Nephron (organoid): Measurements from ENCODE around the gene DIP2B.

Source experiments
- H3K27ac Mint-ChIP-seq, 3 experiments: 2 replicates each; pipeline ENCODE4 v1.8.0; 2020; ENCODE audit warnings: mixed read lengths in 3 of 3, mild to moderate bottlenecking in 2 of 3, moderate library complexity in 1 of 3
- H3K27me3 Mint-ChIP-seq: 2 replicates; pipeline ENCODE4 v1.8.0; 2021; ENCODE audit warnings: low read depth, mild to moderate bottlenecking, moderate library complexity, mixed read lengths
- H3K36me3 Mint-ChIP-seq: 2 replicates; pipeline ENCODE4 v1.8.0; 2020; ENCODE audit warnings: low read depth, mixed read lengths
- H3K4me1 Mint-ChIP-seq: 2 replicates; pipeline ENCODE4 v1.8.0; 2020; ENCODE audit warnings: mixed read lengths
- H3K4me3 Mint-ChIP-seq, 3 experiments: 2 replicates each; pipeline ENCODE4 v1.8.0; 2020; ENCODE audit warnings: mild to moderate bottlenecking in 3 of 3, mixed read lengths in 3 of 3, moderate library complexity in 2 of 3
- H3K9me3 Mint-ChIP-seq: 2 replicates; pipeline ENCODE4 v1.8.0; 2020; ENCODE audit warnings: mixed read lengths
- TF ChIP-seq, protein P1 (sequence below), 3 experiments: fragments of 200-600 bp; sonication (generic); IDR thresholded peaks; one replicate each; pipeline ENCODE4 v1.5.0; 2021; ENCODE audit warnings: antibody characterized with exemption in 3 of 3; ENCODE audit not compliant: unreplicated experiment in 3 of 3

DIP2B gene

DNA sequence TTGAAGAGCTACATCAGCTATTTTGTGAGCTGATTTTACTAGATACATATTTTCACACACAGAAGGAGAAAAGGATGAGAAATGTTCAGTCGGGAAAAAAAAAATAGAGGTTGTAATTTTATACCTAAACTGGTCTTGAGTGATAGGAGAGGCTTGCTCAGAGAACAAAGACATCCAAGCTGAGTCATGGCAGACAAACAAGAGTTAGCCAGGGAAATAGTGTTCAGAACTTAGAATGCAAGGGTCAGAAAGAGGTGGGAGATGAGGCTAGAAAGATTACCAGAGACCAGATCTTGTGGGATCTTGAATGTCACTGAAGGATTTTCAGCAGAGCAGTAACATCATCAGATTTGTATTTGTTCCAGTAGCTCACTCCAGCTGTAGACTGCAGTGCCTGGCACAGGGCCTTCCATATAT is 137.3 kb downstream of the DIP2B start:
- TF ChIP-seq, protein P1, sequence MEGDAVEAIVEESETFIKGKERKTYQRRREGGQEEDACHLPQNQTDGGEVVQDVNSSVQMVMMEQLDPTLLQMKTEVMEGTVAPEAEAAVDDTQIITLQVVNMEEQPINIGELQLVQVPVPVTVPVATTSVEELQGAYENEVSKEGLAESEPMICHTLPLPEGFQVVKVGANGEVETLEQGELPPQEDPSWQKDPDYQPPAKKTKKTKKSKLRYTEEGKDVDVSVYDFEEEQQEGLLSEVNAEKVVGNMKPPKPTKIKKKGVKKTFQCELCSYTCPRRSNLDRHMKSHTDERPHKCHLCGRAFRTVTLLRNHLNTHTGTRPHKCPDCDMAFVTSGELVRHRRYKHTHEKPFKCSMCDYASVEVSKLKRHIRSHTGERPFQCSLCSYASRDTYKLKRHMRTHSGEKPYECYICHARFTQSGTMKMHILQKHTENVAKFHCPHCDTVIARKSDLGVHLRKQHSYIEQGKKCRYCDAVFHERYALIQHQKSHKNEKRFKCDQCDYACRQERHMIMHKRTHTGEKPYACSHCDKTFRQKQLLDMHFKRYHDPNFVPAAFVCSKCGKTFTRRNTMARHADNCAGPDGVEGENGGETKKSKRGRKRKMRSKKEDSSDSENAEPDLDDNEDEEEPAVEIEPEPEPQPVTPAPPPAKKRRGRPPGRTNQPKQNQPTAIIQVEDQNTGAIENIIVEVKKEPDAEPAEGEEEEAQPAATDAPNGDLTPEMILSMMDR (IDR thresholded peaks at IDR 0.05; ENCODE audit: unreplicated experiment in 3 of 3) = no peak
- Mint-ChIP-seq H3K27ac (peak overlapping the region; percentile 72 to 83 (median 79)), H3K9me3 (no peaks in the 10 kb centered on the region), H3K4me1 (peaks cover 36% of the 10 kb centered on the region), H3K27me3 (no peaks in the 10 kb centered on the region), H3K36me3 (peaks cover 15% of the 10 kb centered on the region), H3K4me3 (no peak overlapping the region)

DNA sequence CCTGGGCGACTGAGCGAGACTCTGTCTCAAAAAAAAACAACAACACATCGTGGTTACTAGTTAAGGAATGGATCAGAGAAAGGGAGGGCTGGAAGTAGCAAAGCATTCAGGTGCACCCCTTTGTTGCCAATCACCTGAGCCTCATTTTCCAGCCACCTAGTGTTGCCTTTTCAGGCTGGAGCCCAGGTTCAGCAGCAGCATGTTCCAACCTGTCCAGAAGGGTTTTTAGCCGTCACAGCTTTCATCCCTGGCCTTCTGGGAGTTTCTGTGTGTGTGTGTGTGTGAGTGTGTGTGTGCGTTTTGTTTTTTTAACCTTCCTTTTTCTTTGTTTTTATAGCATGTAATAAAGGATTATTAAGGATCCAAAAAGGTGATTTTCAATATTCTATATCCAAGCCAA is 138.0 kb downstream of the DIP2B start:
- TF ChIP-seq, protein P1 (IDR thresholded peaks at IDR 0.05; ENCODE audit: unreplicated experiment in 3 of 3) = no peak
- Mint-ChIP-seq H3K4me3 (no peak overlapping the region), H3K4me1 (peaks cover 29% of the 10 kb centered on the region), H3K36me3 (peaks cover 15% of the 10 kb centered on the region), H3K9me3 (no peaks in the 10 kb centered on the region), H3K27me3 (no peaks in the 10 kb centered on the region), H3K27ac (no peak overlapping the region)

DNA sequence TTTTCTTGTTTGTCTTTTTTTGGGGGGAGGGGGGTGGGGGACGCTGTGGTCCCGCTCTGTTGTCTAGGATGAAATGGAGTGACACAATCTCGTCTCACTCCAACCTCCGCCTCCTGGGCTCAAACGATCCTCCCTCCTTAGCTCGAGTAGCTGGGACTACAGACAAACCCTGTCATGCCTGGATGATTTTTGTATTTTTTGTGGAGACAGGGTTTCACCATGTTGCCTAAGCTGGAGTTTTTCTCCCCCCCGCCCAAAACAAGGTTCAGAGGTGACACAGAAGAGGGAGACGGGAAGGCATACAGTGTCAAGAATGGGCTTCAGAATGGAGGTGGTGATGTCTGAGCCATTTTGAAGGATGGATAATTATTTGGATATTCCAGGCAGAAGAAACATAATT is 142.2 kb downstream of the DIP2B start:
- Mint-ChIP-seq H3K4me3 (no peak overlapping the region), H3K4me1 (peaks cover 8% of the 10 kb centered on the region), H3K27ac (peak overlapping the region in 1 of 3 experiments; percentile 21), H3K36me3 (peaks cover 13% of the 10 kb centered on the region), H3K27me3 (no peaks in the 10 kb centered on the region), H3K9me3 (no peaks in the 10 kb centered on the region)
- TF ChIP-seq, protein P1 (IDR thresholded peaks at IDR 0.05; ENCODE audit: unreplicated experiment in 3 of 3) = no peak

DNA sequence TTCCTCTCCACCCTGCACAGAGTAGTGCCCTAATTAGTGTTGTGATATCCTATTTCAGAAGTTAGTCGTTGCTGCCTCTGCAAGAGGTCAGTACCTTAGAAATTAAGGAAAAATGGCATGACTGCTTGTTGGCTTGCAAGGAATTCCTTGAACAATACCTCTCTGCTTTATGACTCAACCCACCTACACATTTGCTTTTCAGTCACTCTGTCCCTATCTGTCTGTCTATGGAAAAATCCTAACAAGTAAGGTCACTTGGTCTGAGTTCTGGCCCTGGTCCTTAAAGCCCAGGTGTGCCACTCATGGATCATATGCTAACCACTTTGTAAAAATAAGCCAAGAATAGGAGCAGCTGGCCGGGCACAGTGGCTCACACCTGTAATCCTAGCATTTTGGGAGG is 142.7 kb downstream of the DIP2B start:
- Mint-ChIP-seq H3K9me3 (no peaks in the 10 kb centered on the region), H3K4me3 (no peak overlapping the region), H3K36me3 (peaks cover 11% of the 10 kb centered on the region), H3K27ac (peak overlapping the region in 1 of 3 experiments; percentile 21), H3K27me3 (no peaks in the 10 kb centered on the region), H3K4me1 (peaks cover 5% of the 10 kb centered on the region)
- TF ChIP-seq, protein P1 (IDR thresholded peaks at IDR 0.05; ENCODE audit: unreplicated experiment in 3 of 3) = no peak

DNA sequence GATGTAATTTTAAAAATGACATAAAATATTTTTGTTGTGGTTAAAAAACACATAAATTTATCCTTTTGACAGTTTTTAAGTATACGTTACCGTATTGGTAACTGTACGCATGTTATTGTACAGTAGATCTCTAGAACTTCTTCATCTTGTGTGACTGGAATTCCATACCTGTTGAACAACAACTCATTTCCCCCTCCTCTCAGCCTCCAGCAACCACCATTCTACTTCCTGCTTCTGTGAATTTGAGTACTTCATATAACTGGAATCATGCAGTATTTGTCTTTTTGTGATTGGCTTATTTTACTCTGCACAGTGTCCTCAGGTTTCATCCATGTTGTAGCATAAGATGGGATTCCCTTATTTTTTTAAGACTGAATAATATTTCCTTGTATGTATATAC is 145.5 kb downstream of the DIP2B start:
- H3K9me3 Mint-ChIP-seq = peaks cover 2% of the 10 kb centered on the region
- TF ChIP-seq, protein P1 (IDR thresholded peaks at IDR 0.05; ENCODE audit: unreplicated experiment in 3 of 3) = no peak
- H3K27ac Mint-ChIP-seq = no peak overlapping the region
- H3K36me3 Mint-ChIP-seq = peaks cover 15% of the 10 kb centered on the region
- no peaks in the 10 kb centered on the region for H3K27me3 Mint-ChIP-seq
- H3K4me1 Mint-ChIP-seq = no peaks in the 10 kb centered on the region
- no peak overlapping the region for H3K4me3 Mint-ChIP-seq

DNA sequence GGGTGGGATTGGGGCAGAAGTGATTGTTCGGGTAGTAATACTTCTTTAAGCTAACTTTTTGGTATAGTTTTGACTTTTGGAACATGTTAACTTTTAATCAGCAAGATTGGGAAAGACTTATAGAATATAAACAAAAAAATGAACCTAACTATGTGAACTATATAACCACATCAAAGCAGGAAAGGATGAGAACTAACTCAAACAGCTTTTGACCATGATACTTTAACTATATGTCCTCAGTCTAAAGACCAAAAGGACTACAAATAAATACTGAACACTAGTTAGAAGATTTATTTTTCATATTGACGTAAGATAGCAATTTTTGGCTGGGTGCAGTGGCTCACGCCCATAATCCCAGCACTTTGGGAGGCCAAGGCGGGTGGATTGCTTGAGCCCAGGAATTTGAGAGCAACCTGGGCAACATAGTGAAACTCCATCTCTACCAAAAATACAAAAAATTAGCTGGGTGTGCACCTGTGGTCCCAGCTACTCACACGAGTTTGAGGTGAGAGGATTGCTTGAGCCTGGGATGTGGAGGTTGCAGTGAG is 150.7 kb downstream of the DIP2B start:
- Mint-ChIP-seq H3K27ac (no peak overlapping the region), H3K9me3 (peaks cover 4% of the 10 kb centered on the region), H3K36me3 (peaks cover 20% of the 10 kb centered on the region), H3K27me3 (no peaks in the 10 kb centered on the region), H3K4me1 (peaks cover 8% of the 10 kb centered on the region), H3K4me3 (no peak overlapping the region)
- TF ChIP-seq, protein P1 (IDR thresholded peaks at IDR 0.05; ENCODE audit: unreplicated experiment in 3 of 3) = no peak
